H9 (cell line): ENCODE measurements around the gene PIGM. TPM values are rescaled to one million over a fixed set of nuclear protein-coding genes. Genes with fewer than 3 reads are reported as not detected.

Experiments used
- DNase-seq: peaks from one replicate; pipeline ENCODE4 v3.0.0-alpha.2; 2017
- H2AFZ ChIP-seq: one replicate; pipeline ENCODE4 v1.6.1; 2013; ENCODE audit warnings: mild to moderate bottlenecking, low read length, control low read depth, moderate library complexity
- H2AK5ac ChIP-seq: 2 replicates; pipeline ENCODE4 v1.6.1; 2013; ENCODE audit warnings: low read length, control low read depth, mixed read lengths; ENCODE audit not compliant: insufficient read length
- H2BK120ac ChIP-seq: one replicate; pipeline ENCODE4 v1.6.1; 2013; ENCODE audit warnings: low read depth, mild to moderate bottlenecking, low read length, control low read depth, inconsistent platforms; ENCODE audit not compliant: poor library complexity, severe bottlenecking
- H2BK12ac ChIP-seq: 2 replicates; pipeline ENCODE4 v1.6.1; 2013; ENCODE audit warnings: low read length, control low read depth, mixed read lengths, low read depth; ENCODE audit not compliant: insufficient read length
- H2BK15ac ChIP-seq: 2 replicates; pipeline ENCODE4 v1.6.1; 2013; ENCODE audit warnings: low read depth, low read length, control low read depth
- H2BK20ac ChIP-seq: one replicate; pipeline ENCODE4 v1.6.1; 2013; ENCODE audit warnings: low read depth, mild to moderate bottlenecking, low read length, control low read depth, inconsistent platforms; ENCODE audit not compliant: poor library complexity, severe bottlenecking
- H2BK5ac ChIP-seq: 2 replicates; pipeline ENCODE4 v1.6.1; 2013; ENCODE audit warnings: low read length, control low read depth, mixed read lengths; ENCODE audit not compliant: insufficient read length
- H3K14ac ChIP-seq: 2 replicates; pipeline ENCODE4 v1.6.1; 2013; ENCODE audit warnings: low read length, control low read depth; ENCODE audit not compliant: insufficient read depth
- H3K18ac ChIP-seq: 2 replicates; pipeline ENCODE4 v1.6.1; 2013; ENCODE audit warnings: low read depth, mild to moderate bottlenecking, mixed read lengths, low read length, control low read depth; ENCODE audit not compliant: insufficient read length
- H3K23ac ChIP-seq: 2 replicates; pipeline ENCODE4 v1.6.1; 2013; ENCODE audit warnings: low read length, control low read depth, mixed read lengths, low read depth; ENCODE audit not compliant: insufficient read length
- H3K23me2 ChIP-seq: 2 replicates; pipeline ENCODE4 v1.6.1; 2013; ENCODE audit warnings: low read depth, mild to moderate bottlenecking, mixed read lengths, low read length, control low read depth; ENCODE audit not compliant: insufficient read length, poor library complexity, severe bottlenecking
- H3K27ac ChIP-seq: 2 replicates; pipeline ENCODE4 v1.5.1; 2013; ENCODE audit warnings: low read length, control low read depth, mixed read lengths, low read depth; ENCODE audit not compliant: insufficient read length
- H3K27me3 ChIP-seq: 2 replicates; pipeline ENCODE4 v1.6.1; 2013; ENCODE audit warnings: low read length, control low read depth, inconsistent platforms; ENCODE audit not compliant: insufficient read depth
- H3K4ac ChIP-seq: 2 replicates; pipeline ENCODE4 v1.6.1; 2013; ENCODE audit warnings: low read depth, mild to moderate bottlenecking, control low read depth, inconsistent platforms, low read length, moderate library complexity
- H3K4me1 ChIP-seq: 2 replicates; pipeline ENCODE4 v1.6.1; 2013; ENCODE audit warnings: low read length, control low read depth, inconsistent platforms; ENCODE audit not compliant: insufficient read depth
- H3K4me2 ChIP-seq: 2 replicates; pipeline ENCODE4 v1.6.1; 2013; ENCODE audit warnings: low read length, control low read depth, mixed read lengths; ENCODE audit not compliant: insufficient read length, insufficient read depth
- H3K56ac ChIP-seq: 2 replicates; pipeline ENCODE4 v1.6.1; 2013; ENCODE audit warnings: low read depth, mild to moderate bottlenecking, mixed read lengths, low read length, control low read depth; ENCODE audit not compliant: insufficient read length
- H3K79me1 ChIP-seq: 2 replicates; pipeline ENCODE4 v1.6.1; 2013; ENCODE audit warnings: low read depth, mild to moderate bottlenecking, moderate library complexity, low read length, control low read depth, inconsistent platforms; ENCODE audit not compliant: insufficient read depth, poor library complexity, severe bottlenecking
- H3K79me2 ChIP-seq: 2 replicates; pipeline ENCODE4 v1.6.1; 2013; ENCODE audit warnings: low read length, control low read depth, inconsistent platforms; ENCODE audit not compliant: insufficient read depth
- H3K9ac ChIP-seq: 2 replicates; pipeline ENCODE4 v1.6.1; 2013; ENCODE audit warnings: low read length, control low read depth, mixed read lengths; ENCODE audit not compliant: insufficient read length; ENCODE audit errors: extremely low read depth
- H3K9me3 ChIP-seq: one replicate; pipeline ENCODE4 v1.6.1; 2013; ENCODE audit warnings: low read depth, low read length, inconsistent platforms; ENCODE audit not compliant: control insufficient read depth
- H3T11ph ChIP-seq: one replicate; pipeline ENCODE4 v1.6.1; 2013; ENCODE audit warnings: mild to moderate bottlenecking, low read length, control low read depth, inconsistent platforms
- H4K20me1 ChIP-seq: one replicate; pipeline ENCODE4 v1.6.1; 2013; ENCODE audit not compliant: control insufficient read depth, insufficient read length, insufficient read depth
- H4K5ac ChIP-seq: 2 replicates; pipeline ENCODE4 v1.6.1; 2013; ENCODE audit warnings: low read depth, mild to moderate bottlenecking, mixed read lengths, low read length, control low read depth; ENCODE audit not compliant: insufficient read length
- H4K8ac ChIP-seq: replicated peaks from 2 replicates; pipeline ENCODE4 v1.6.1; 2013; ENCODE audit warnings: low read length, control low read depth, mixed read lengths, low read depth; ENCODE audit not compliant: insufficient read length
- H4K91ac ChIP-seq: 2 replicates; pipeline ENCODE4 v1.6.1; 2013; ENCODE audit warnings: low read depth, mild to moderate bottlenecking, moderate library complexity, mixed read lengths, low read length, control low read depth; ENCODE audit not compliant: insufficient read length
- H3K27ac Mint-ChIP-seq, 3 experiments: 2 replicates in 2 of 3; 3 replicates in 1 of 3; pipeline ENCODE4 v1.8.0; 2020 to 2021; ENCODE audit warnings: mixed read lengths in 3 of 3, mild to moderate bottlenecking in 1 of 3, moderate library complexity in 1 of 3
- H3K27me3 Mint-ChIP-seq: 2 replicates; pipeline ENCODE4 v1.8.0; 2021; ENCODE audit warnings: low read depth, mild to moderate bottlenecking, moderate library complexity, mixed read lengths
- H3K36me3 Mint-ChIP-seq, 3 experiments: 2 replicates in 2 of 3; 3 replicates in 1 of 3; pipeline ENCODE4 v1.8.0; 2020 to 2021; ENCODE audit warnings: low read depth in 3 of 3, mixed read lengths in 3 of 3; ENCODE audit not compliant: insufficient read depth in 1 of 3
- H3K4me1 Mint-ChIP-seq, 2 experiments: 2 replicates each; pipeline ENCODE4 v1.8.0; 2020; ENCODE audit warnings: mixed read lengths in 2 of 2
- H3K4me3 Mint-ChIP-seq, 2 experiments: 2 replicates in 1 of 2; 3 replicates in 1 of 2; pipeline ENCODE4 v1.8.0; 2020 to 2021; ENCODE audit warnings: mild to moderate bottlenecking in 2 of 2, mixed read lengths in 2 of 2, moderate library complexity in 1 of 2
- H3K9me3 Mint-ChIP-seq, 2 experiments: 2 replicates in 1 of 2; 3 replicates in 1 of 2; pipeline ENCODE4 v1.8.0; 2020; ENCODE audit warnings: mild to moderate bottlenecking in 2 of 2, mixed read lengths in 2 of 2, moderate library complexity in 1 of 2
- WGBS: extraction: QIAGEN DNeasy Blood & Tissue Kit; methylation state at CpG from one replicate; pipeline ENCODE4 v1.1.7; 2013; ENCODE audit warnings: missing lambda C conversion rate, low lambda C conversion rate, mixed read lengths; ENCODE audit not compliant: insufficient read length; ENCODE audit errors: extremely low coverage; 5-methylcytosine and 5-hydroxymethylcytosine counted together
- total RNA-seq: library from RNA; stranded (reverse); gene quantifications from 2 replicates; pipeline ENCODE4 v1.2.1, GENCODE V29; 2021
- TF ChIP-seq, protein P1 (sequence below): fragments of 200-600 bp; sonication (generic); conservative IDR thresholded peaks from 3 replicates; pipeline ENCODE4 v1.8.0; 2021; ENCODE audit warnings: antibody characterized with exemption, mild to moderate bottlenecking

PIGM gene
- total RNA-seq, 1 experiment from 2014 or later: 5.9 TPM

DNA sequence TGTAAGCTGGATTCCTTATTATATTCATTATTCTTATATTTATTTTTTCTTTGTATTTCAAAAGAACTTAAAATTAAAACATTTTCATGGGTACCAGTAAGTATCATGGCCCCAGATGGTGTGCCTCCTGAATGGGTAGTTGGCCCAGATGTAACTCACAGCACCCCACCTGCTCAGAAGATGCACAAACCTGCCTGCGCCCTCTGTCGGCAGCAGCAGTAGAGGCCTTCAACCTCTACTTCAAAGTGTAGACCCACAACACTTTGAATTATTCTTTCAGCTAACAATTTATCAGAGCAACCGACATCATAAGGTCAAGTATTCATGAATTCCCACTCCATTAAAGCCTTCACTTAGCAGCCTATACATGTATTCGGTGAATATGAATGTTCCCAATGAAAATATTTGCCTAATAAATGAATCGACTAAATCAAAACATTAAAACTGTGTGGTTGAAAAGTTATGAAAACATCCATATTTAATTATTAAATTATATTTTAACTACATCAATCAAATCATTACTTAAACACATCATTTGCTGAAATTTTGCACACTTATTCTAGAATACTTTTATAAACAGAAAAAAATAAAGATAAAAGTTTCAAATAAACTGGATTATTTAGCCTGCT, 25.4 kb downstream of the PIGM start:
- peak; percentile 83 for DNase-seq
- no peak overlapping the region for H4K91ac ChIP-seq
- H3K56ac ChIP-seq: no peak overlapping the region
- no peak overlapping the region for H4K5ac ChIP-seq
- H2BK12ac ChIP-seq: no peak overlapping the region
- H3K23me2 ChIP-seq: no peaks in the 10 kb centered on the region
- H3K27me3 ChIP-seq: no peaks in the 10 kb centered on the region
- no peak overlapping the region for H3K23ac ChIP-seq
- no peaks in the 10 kb centered on the region for H3K79me2 ChIP-seq
- H2BK5ac ChIP-seq: no peak overlapping the region
- TF ChIP-seq, protein P1, sequence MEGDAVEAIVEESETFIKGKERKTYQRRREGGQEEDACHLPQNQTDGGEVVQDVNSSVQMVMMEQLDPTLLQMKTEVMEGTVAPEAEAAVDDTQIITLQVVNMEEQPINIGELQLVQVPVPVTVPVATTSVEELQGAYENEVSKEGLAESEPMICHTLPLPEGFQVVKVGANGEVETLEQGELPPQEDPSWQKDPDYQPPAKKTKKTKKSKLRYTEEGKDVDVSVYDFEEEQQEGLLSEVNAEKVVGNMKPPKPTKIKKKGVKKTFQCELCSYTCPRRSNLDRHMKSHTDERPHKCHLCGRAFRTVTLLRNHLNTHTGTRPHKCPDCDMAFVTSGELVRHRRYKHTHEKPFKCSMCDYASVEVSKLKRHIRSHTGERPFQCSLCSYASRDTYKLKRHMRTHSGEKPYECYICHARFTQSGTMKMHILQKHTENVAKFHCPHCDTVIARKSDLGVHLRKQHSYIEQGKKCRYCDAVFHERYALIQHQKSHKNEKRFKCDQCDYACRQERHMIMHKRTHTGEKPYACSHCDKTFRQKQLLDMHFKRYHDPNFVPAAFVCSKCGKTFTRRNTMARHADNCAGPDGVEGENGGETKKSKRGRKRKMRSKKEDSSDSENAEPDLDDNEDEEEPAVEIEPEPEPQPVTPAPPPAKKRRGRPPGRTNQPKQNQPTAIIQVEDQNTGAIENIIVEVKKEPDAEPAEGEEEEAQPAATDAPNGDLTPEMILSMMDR: peak; percentile 97
- no peaks in the 10 kb centered on the region for H3K79me1 ChIP-seq
- no CpG with 5 or more reads among the region's 5 CpGs for WGBS
- no peaks in the 10 kb centered on the region for H4K20me1 ChIP-seq
- no peak overlapping the region for H2BK15ac ChIP-seq
- no peak overlapping the region for H3K14ac ChIP-seq
- H2AK5ac ChIP-seq: no peak overlapping the region
- Mint-ChIP-seq H3K4me1 (no peaks in the 10 kb centered on the region), H3K9me3 (no peaks in the 10 kb centered on the region), H3K27me3 (peaks cover 12% of the 10 kb centered on the region), H3K36me3 (no peaks in the 10 kb centered on the region), H3K4me3 (no peak overlapping the region), H3K27ac (no peak overlapping the region)
- no peak overlapping the region for H2BK120ac ChIP-seq
- H3K4me1 ChIP-seq: no peaks in the 10 kb centered on the region
- no peak overlapping the region for H3K18ac ChIP-seq
- no peak overlapping the region for H3K27ac ChIP-seq
- H2BK20ac ChIP-seq: no peak overlapping the region
- H3K4me2 ChIP-seq: no peak overlapping the region
- no peaks in the 10 kb centered on the region for H3K9me3 ChIP-seq
- no peak overlapping the region for H3K4ac ChIP-seq
- no peak overlapping the region for H4K8ac ChIP-seq
- no peak overlapping the region for H3T11ph ChIP-seq
- no peak overlapping the region for H2AFZ ChIP-seq
- no peak overlapping the region for H3K9ac ChIP-seq
